Measurements from ENCODE around the gene CBX7.

GRCh38 chr22:39146256-39147101 is 6.0 kb downstream of the CBX7 start:
- TF ChIP-seq YY1 (IDR thresholded peaks at IDR 0.05; ENCODE audit: insufficient read depth, insufficient read length): no peak
- TF ChIP-seq ZNF274 (IDR thresholded peaks at IDR 0.05; ENCODE audit: low read depth, low read length): no peak
